K562 (cell line): ENCODE measurements around the gene WFIKKN2. TPM values are rescaled to one million over a fixed set of nuclear protein-coding genes. Genes with fewer than 3 reads are reported as not detected.
A peak's percentile ranks its signal among the peaks of the same experiment; 100 is the strongest.

Experiments used
- ATAC-seq: fragments of 200-7000 bp; cut with Tn5 transposase; 3 replicates; pipeline ENCODE4 v1.9.1; 2020; ENCODE audit warnings: moderate library complexity
- BruUV-seq: library from RNA; stranded (reverse); fragments of 400-500 nt; replicated peaks from 2 replicates; lab custom pipeline; 2021; lab: Mats Ljungman, UMichigan
- CTCF ChIA-PET: fragments of 300-600 bp; formaldehyde crosslinking; extraction: SDS; loops from one replicate; lab custom pipeline; 2021; ENCODE audit warnings: low intra/inter-chr PET ratio; lab: Yijun Ruan, JAX
- POLR2A ChIA-PET: fragments of 300-600, 350-650 bp; sonication (Branson Sonifier 250); formaldehyde crosslinking; extraction: SDS; loops from one replicate; lab custom pipeline; 2021; ENCODE audit warnings: antibody characterized with exemption, inconsistent platforms; lab: Yijun Ruan, JAX
- DNase-seq, 4 experiments: peaks; one replicate each; pipeline versions ENCODE4 v3.0.0 to v3.0.0-alpha.2; 2011 to 2018; ENCODE audit warnings: low spot score in 3 of 4, mixed read lengths in 3 of 4; ENCODE audit errors: extremely low read depth in 1 of 4
- FAIRE-seq: peaks from 2 replicates; lab custom pipeline; 2011; peaks lifted over from hg19 to GRCh38; lab: Jason Lieb, UNC
- H2AFZ ChIP-seq: 2 replicates; pipeline ENCODE4 v1.6.0; 2011; ENCODE audit warnings: low read depth, low read length, control low read depth, inconsistent platforms
- H3K27ac ChIP-seq: fragments of 200-600 bp; 3 replicates; pipeline ENCODE4 v1.8.0; 2011; ENCODE audit warnings: low read depth, mild to moderate bottlenecking, control low read depth, inconsistent platforms, low read length, moderate library complexity, mixed read lengths; ENCODE audit errors: extremely low read depth
- H3K27me3 ChIP-seq, 2 experiments: fragments of 300-600 bp in 1 of 2; 2 replicates in 1 of 2; 3 replicates in 1 of 2; pipeline versions ENCODE4 v1.6.0 to v1.8.0; 2011; ENCODE audit warnings: inconsistent platforms in 2 of 2, low read length in 2 of 2, mild to moderate bottlenecking in 1 of 2, mixed read lengths in 1 of 2, moderate library complexity in 1 of 2; ENCODE audit not compliant: control insufficient read depth in 2 of 2, insufficient read depth in 2 of 2
- H3K36me3 ChIP-seq: fragments of 300-600 bp; 3 replicates; pipeline ENCODE4 v1.8.0; 2011; ENCODE audit warnings: mild to moderate bottlenecking, low read length, inconsistent platforms; ENCODE audit not compliant: control insufficient read depth, insufficient read depth
- H3K4me1 ChIP-seq, 2 experiments: fragments of 200-600 bp in 1 of 2; replicated peaks in 1 of 2; 2 replicates in 1 of 2; 3 replicates in 1 of 2; pipeline versions ENCODE4 v1.5.1 to v1.8.0; 2011; ENCODE audit warnings: inconsistent platforms in 2 of 2, low read length in 2 of 2, mild to moderate bottlenecking in 1 of 2, mixed read lengths in 1 of 2, moderate library complexity in 1 of 2; ENCODE audit not compliant: control insufficient read depth in 2 of 2, insufficient read depth in 2 of 2
- H3K4me2 ChIP-seq: 2 replicates; pipeline ENCODE4 v1.6.1; 2011; ENCODE audit warnings: low read length, control low read depth, inconsistent platforms, mixed read lengths; ENCODE audit not compliant: insufficient read depth
- H3K4me3 ChIP-seq: fragments of 200-600 bp; sonication (generic), shearing (Covaris generic); 2 replicates; pipeline ENCODE4 v1.5.1; 2016; ENCODE audit warnings: control low read depth, inconsistent platforms
- H3K79me2 ChIP-seq: fragments of 200-600 bp; 3 replicates; pipeline ENCODE4 v1.8.0; 2011; ENCODE audit warnings: low read length, inconsistent platforms; ENCODE audit not compliant: control insufficient read depth, insufficient read depth
- H3K9ac ChIP-seq, 2 experiments: 2 replicates each; pipeline versions ENCODE4 v1.6.0 to v1.6.1; 2011; ENCODE audit warnings: low read depth in 2 of 2, low read length in 2 of 2, control low read depth in 1 of 2, inconsistent platforms in 1 of 2, mild to moderate bottlenecking in 1 of 2, mixed read lengths in 1 of 2; ENCODE audit not compliant: insufficient read depth in 1 of 2
- H3K9me1 ChIP-seq: one replicate; pipeline ENCODE4 v1.6.0; 2011; ENCODE audit warnings: inconsistent platforms, mild to moderate bottlenecking, low read length, moderate library complexity; ENCODE audit not compliant: control insufficient read depth, insufficient read depth
- H3K9me3 ChIP-seq: replicated peaks from 2 replicates; pipeline ENCODE4 v1.5.1; 2011; ENCODE audit warnings: low read depth, low read length, inconsistent platforms; ENCODE audit not compliant: control insufficient read depth, insufficient read depth
- H4K20me1 ChIP-seq: replicated peaks from 2 replicates; pipeline ENCODE4 v1.6.1; 2011; ENCODE audit warnings: low read length, inconsistent platforms, mixed read lengths; ENCODE audit not compliant: control insufficient read depth, insufficient read depth
- COPS2 ChIP-seq: fragments of 450-650 bp; conservative IDR thresholded peaks from 2 replicates; pipeline ENCODE4 v1.6.1; 2016; ENCODE audit warnings: mild to moderate bottlenecking, moderate library complexity
- DDX20 ChIP-seq: fragments of 450-650 bp; IDR thresholded peaks from 2 replicates; pipeline ENCODE4 v1.6.1; 2016; ENCODE audit warnings: missing genetic modification characterization, low read depth, mild to moderate bottlenecking, missing compliant biosample characterization, moderate library complexity
- ID3 ChIP-seq, 2 experiments: fragments of 250-450 bp in 1 of 2; fragments of 450-650 bp in 1 of 2; sonication (Bioruptor Pico) in 1 of 2; IDR thresholded peaks; 2 replicates each; pipeline versions ENCODE4 v1.6.1 to v1.8.0; 2016 to 2021; ENCODE audit warnings: mild to moderate bottlenecking in 2 of 2, moderate library complexity in 2 of 2, missing compliant biosample characterization in 1 of 2, missing genetic modification characterization in 1 of 2
- NR2F6 ChIP-seq: fragments of 450-650 bp; formaldehyde crosslinking; IDR thresholded peaks from 2 replicates; pipeline ENCODE4 v1.4.0; 2020; ENCODE audit warnings: mild to moderate bottlenecking
- SOX6 ChIP-seq: fragments of 450-650 bp; IDR thresholded peaks from 2 replicates; pipeline ENCODE4 v1.6.1; 2014; ENCODE audit warnings: mild to moderate bottlenecking
- SPI1 ChIP-seq: IDR thresholded peaks from 2 replicates; pipeline ENCODE4 v1.6.1; 2011; ENCODE audit warnings: low read depth, low read length, control low read depth, borderline replicate concordance
- ZNF277 ChIP-seq: fragments of 250-450 bp; sonication (Bioruptor Pico); IDR thresholded peaks from 2 replicates; pipeline ENCODE4 v1.8.0; 2022; ENCODE audit warnings: inconsistent platforms, mild to moderate bottlenecking, moderate library complexity, borderline replicate concordance
- WGBS: fragments of 100-300 bp; shearing (Covaris generic); methylation state at CpG from one replicate; pipeline ENCODE4 v1.1.6; 2016; ENCODE audit warnings: low coverage, mixed read lengths; ENCODE audit not compliant: insufficient coverage; ENCODE audit errors: missing lambda C conversion rate; 5-methylcytosine and 5-hydroxymethylcytosine counted together
- in situ Hi-C: fragments of 300-500 bp; cut with MboI; formaldehyde crosslinking; loops from 4 replicates; pipeline ENCODE4 v1.15.0; 2018; ENCODE audit warnings: inconsistent platforms, mixed read lengths
- intact Hi-C: fragments of 100-400 bp; cut with micrococcal nuclease; formaldehyde crosslinking; loops from 2 replicates; pipeline ENCODE4 v1.14.2; 2022
- polyA plus RNA-seq, 8 experiments: library from polyadenylated mRNA; depleted of rRNA in 4 of 8; stranded (reverse) in 5 of 8; unstranded in 3 of 8; fragments of >200 nt; fragmentation: Nextera tagmentation in 2 of 8; fragmentation: Illumina TruSeq in 1 of 8; extraction: Ambion mirVana in 2 of 8; extraction: Trizol in 1 of 8; gene quantifications; 2 replicates each; pipeline versions ENCODE4 v1.2.1 to v1.2.3, GENCODE V29; 2011 to 2014; ENCODE audit warnings: inconsistent platforms in 1 of 8, missing spikeins in 1 of 8
- total RNA-seq, 7 experiments: library from RNA; depleted of rRNA in 6 of 7; stranded (reverse); fragments of >200 nt in 6 of 7; fragmentation: Illumina TruSeq in 2 of 7; extraction: Trizol in 2 of 7; gene quantifications; 2 replicates each; pipeline versions ENCODE4 v1.2.1 to v1.2.3, GENCODE V29; 2011 to 2021; ENCODE audit warnings: low replicate concordance in 1 of 7
- TF ChIP-seq, protein P1 (sequence below): fragments of 450-650 bp; formaldehyde crosslinking; IDR thresholded peaks from 2 replicates; pipeline ENCODE4 v1.4.0; 2022; ENCODE audit warnings: missing genetic modification characterization

The WFIKKN2 gene
- total and polyA plus RNA-seq, 9 of the 15 experiments (the other 6 are each of a cell fraction or from before 2014, with no cell fraction given) = 0.07 TPM; not detected in 8

DNA sequence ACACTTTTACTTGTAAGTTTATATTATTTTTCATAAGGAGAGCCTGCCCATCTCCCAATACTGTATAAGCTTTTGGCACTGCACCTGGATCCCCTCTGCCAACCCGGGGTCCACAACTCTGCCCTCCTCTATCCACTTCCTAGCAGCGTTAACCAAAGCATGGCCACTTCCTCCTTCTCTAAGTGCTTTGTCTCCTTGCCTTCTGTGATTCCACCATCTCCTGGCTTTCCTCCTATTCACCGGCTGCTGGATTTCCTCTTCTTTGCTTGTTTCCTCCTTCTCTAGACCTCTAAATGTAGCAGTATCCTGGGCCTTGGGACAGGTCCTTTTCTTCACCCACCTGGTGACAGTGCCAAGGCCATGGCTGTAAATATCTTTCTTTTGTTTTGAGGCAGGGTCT is 20.0 kb upstream of the WFIKKN2 start:
- no peak for DNase-seq
- H3K27ac ChIP-seq = no peak overlapping the region
- H2AFZ ChIP-seq = no peak overlapping the region
- H3K27me3 ChIP-seq = peaks cover 3 to 7% of the 10 kb centered on the region in 2 experiments; a peak in 3 of 5 replicates
- H3K9me1 ChIP-seq = no peaks in the 10 kb centered on the region
- H3K9me3 ChIP-seq = no peaks in the 10 kb centered on the region; the same call in 1 of the 2 replicates
- in situ Hi-C loops = no loop called here
- intact Hi-C loops = no loop called here
- no TSS peak for BruUV-seq
- no peaks in the 10 kb centered on the region for H3K79me2 ChIP-seq
- peaks cover 3 to 6% of the 10 kb centered on the region in 2 experiments; a peak in 3 of 5 replicates for H3K4me1 ChIP-seq
- no peaks in the 10 kb centered on the region for H3K36me3 ChIP-seq
- no peak for FAIRE-seq
- no peak overlapping the region for H3K4me2 ChIP-seq
- TF ChIP-seq ZNF277 (CRISPR knock-in tag) (no peak), NR2F6 (no peak), SPI1 (peak; percentile 55; the same call in 1 of the 2 replicates), COPS2 (no peak), SOX6 (no peak), DDX20 (no peak), ID3 (CRISPR knock-in tag; IDR thresholded peaks at IDR 0.05) (no peak), ID3 (tag; IDR thresholded peaks at IDR 0.05) (no peak)
- TF ChIP-seq, protein P1, sequence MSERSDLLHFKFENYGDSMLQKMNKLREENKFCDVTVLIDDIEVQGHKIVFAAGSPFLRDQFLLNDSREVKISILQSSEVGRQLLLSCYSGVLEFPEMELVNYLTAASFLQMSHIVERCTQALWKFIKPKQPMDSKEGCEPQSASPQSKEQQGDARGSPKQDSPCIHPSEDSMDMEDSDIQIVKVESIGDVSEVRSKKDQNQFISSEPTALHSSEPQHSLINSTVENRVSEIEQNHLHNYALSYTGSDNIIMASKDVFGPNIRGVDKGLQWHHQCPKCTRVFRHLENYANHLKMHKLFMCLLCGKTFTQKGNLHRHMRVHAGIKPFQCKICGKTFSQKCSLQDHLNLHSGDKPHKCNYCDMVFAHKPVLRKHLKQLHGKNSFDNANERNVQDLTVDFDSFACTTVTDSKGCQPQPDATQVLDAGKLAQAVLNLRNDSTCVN (CRISPR knock-in tag) = no peak
- TF ChIP-seq, all 486 proteins: peak for 1
- Histone ChIP-seq H3K9ac (no peak overlapping the region), H3K4me3 (no peak overlapping the region), H4K20me1 (no peaks in the 10 kb centered on the region)
- whole genome bisulfite sequencing = 5% methylated on average over 3 of the region's 3 CpGs
- ATAC-seq = no peak
- POLR2A ChIA-PET = interaction anchor here (0.9 kb wide), 1 partner anchor 20 kb away, joined by 3 read pairs; the partner anchor contains the start of gene WFIKKN2
- CTCF ChIA-PET = no interaction called here
